GM12878 (cell line): ENCODE results near the gene SP3. TPM values are rescaled to one million over a fixed set of nuclear protein-coding genes. Genes with fewer than 3 reads are reported as not detected.

Experiments
- ATAC-seq: fragments of 200-7000 bp; cut with Tn5 transposase; 3 replicates; pipeline ENCODE4 v1.9.1; 2020; ENCODE audit warnings: mild to moderate bottlenecking, moderate library complexity
- BruUV-seq: library from RNA; stranded (reverse); fragments of 400-500 nt; replicated peaks from 2 replicates; lab custom pipeline; 2021; lab: Mats Ljungman, UMichigan
- CTCF ChIA-PET: fragments of 300-600 bp; sonication (Branson Sonifier 250); formaldehyde crosslinking; extraction: SDS; loops from one replicate; lab custom pipeline; 2021; ENCODE audit warnings: inconsistent platforms; lab: Yijun Ruan, JAX
- POLR2A ChIA-PET: fragments of 350-600 bp; formaldehyde crosslinking; extraction: SDS; loops from one replicate; lab custom pipeline; 2021; ENCODE audit warnings: inconsistent platforms; lab: Charles Lee
- RAD21 ChIA-PET: fragments of 300-600 bp; sonication (Branson Sonifier 250); formaldehyde crosslinking; loops from one replicate; lab custom pipeline; 2023; ENCODE audit warnings: antibody characterized with exemption; ENCODE audit not compliant: unreplicated experiment; lab: Charles Lee
- SMC1A ChIA-PET: fragments of 300-600 bp; sonication (Branson Sonifier 250); formaldehyde crosslinking; loops from one replicate; lab custom pipeline; 2023; ENCODE audit not compliant: unreplicated experiment, uncharacterized antibody; lab: Charles Lee
- DNase-seq: peaks from one replicate; pipeline ENCODE4 v3.0.0-alpha.2; 2011; ENCODE audit warnings: low read depth, low spot score
- FAIRE-seq: peaks from 3 replicates; lab custom pipeline; 2011; peaks lifted over from hg19 to GRCh38; lab: Jason Lieb, UNC
- H2AFZ ChIP-seq: 2 replicates; pipeline ENCODE4 v1.6.0; 2011; ENCODE audit warnings: low read depth, low read length, control low read depth; ENCODE audit not compliant: control insufficient read depth
- H3K27ac ChIP-seq: 2 replicates; pipeline ENCODE4 v1.5.1; 2011; ENCODE audit warnings: control low read depth; ENCODE audit not compliant: control insufficient read depth, insufficient read depth
- H3K27me3 ChIP-seq, 2 experiments: replicated peaks in 1 of 2; 2 replicates each; pipeline versions ENCODE4 v1.6.0 to v1.6.1; 2011; ENCODE audit warnings: low read length in 1 of 2; ENCODE audit not compliant: control insufficient read depth in 2 of 2, insufficient read depth in 2 of 2
- H3K36me3 ChIP-seq, 2 experiments: 2 replicates each; pipeline ENCODE4 v1.5.1; 2011; ENCODE audit warnings: low read length in 1 of 2; ENCODE audit not compliant: control insufficient read depth in 2 of 2, insufficient read depth in 2 of 2
- H3K4me1 ChIP-seq: 2 replicates; pipeline ENCODE4 v1.6.1; 2011; ENCODE audit warnings: mild to moderate bottlenecking, low read length, moderate library complexity, mixed read lengths; ENCODE audit not compliant: control insufficient read depth, insufficient read depth
- H3K4me2 ChIP-seq: 2 replicates; pipeline ENCODE4 v1.6.0; 2011; ENCODE audit warnings: control low read depth; ENCODE audit not compliant: control insufficient read depth, insufficient read depth
- H3K4me3 ChIP-seq: fragments of 200-600 bp; sonication (generic); 2 replicates; pipeline ENCODE4 v1.5.1; 2016
- H3K79me2 ChIP-seq: 2 replicates; pipeline ENCODE4 v1.6.0; 2011; ENCODE audit warnings: low read length; ENCODE audit not compliant: control insufficient read depth, insufficient read depth
- H3K9ac ChIP-seq: 2 replicates; pipeline ENCODE4 v1.8.0; 2011; ENCODE audit warnings: low read length, control low read depth, mixed read lengths; ENCODE audit not compliant: control insufficient read depth, insufficient read depth
- H3K9me3 ChIP-seq: replicated peaks from 3 replicates; pipeline ENCODE4 v1.5.1; 2011; ENCODE audit warnings: mild to moderate bottlenecking, low read length; ENCODE audit not compliant: control insufficient read depth, insufficient read depth
- H4K20me1 ChIP-seq: 2 replicates; pipeline ENCODE4 v1.6.0; 2011; ENCODE audit not compliant: control insufficient read depth, insufficient read depth
- CBX3 ChIP-seq: fragments of 200-600 bp; sonication (generic); IDR thresholded peaks from 2 replicates; pipeline ENCODE4 v1.6.1; 2016; ENCODE audit warnings: low read depth, borderline replicate concordance
- KDM1A ChIP-seq: fragments of 200-600 bp; sonication (generic); IDR thresholded peaks from 2 replicates; pipeline ENCODE4 v1.6.1; 2016; ENCODE audit warnings: borderline replicate concordance
- PAX5 ChIP-seq: IDR thresholded peaks from 2 replicates; pipeline ENCODE4 v1.6.1; 2011; ENCODE audit warnings: low read depth, low read length, borderline replicate concordance
- RUNX3 ChIP-seq: IDR thresholded peaks from 2 replicates; pipeline ENCODE4 v1.6.1; 2012; ENCODE audit warnings: low read length, inconsistent platforms
- STAT3 ChIP-seq: IDR thresholded peaks from 2 replicates; pipeline ENCODE4 v1.6.1; 2011; ENCODE audit warnings: low read depth, low read length, improper control_type of control experiment
- TCF12 ChIP-seq: IDR thresholded peaks from 2 replicates; pipeline ENCODE4 v1.6.1; 2011; ENCODE audit warnings: low read depth, mild to moderate bottlenecking, low read length
- USF2 ChIP-seq: IDR thresholded peaks from 2 replicates; pipeline ENCODE4 v1.6.1; 2011; ENCODE audit warnings: low read depth, low read length, improper control_type of control experiment, borderline replicate concordance
- WGBS: methylation state at CpG from one replicate; pipeline ENCODE4 v1.1.6; 2016; ENCODE audit warnings: low lambda C conversion rate; ENCODE audit not compliant: insufficient replicate concordance, insufficient coverage; ENCODE audit errors: missing lambda C conversion rate; 5-methylcytosine and 5-hydroxymethylcytosine counted together
- in situ Hi-C: fragments of 300-500 bp; cut with MboI; formaldehyde crosslinking; loops from 9 replicates; pipeline ENCODE4 v1.14.3; 2018; ENCODE audit warnings: mixed read lengths
- intact Hi-C: fragments of 100-400 bp; cut with micrococcal nuclease; formaldehyde crosslinking; loops from one replicate; pipeline ENCODE4 v1.14.2; 2022; ENCODE audit not compliant: unreplicated experiment
- polyA plus RNA-seq, 11 experiments: library from polyadenylated mRNA; depleted of rRNA in 4 of 11; unstranded in 6 of 11; stranded (reverse) in 5 of 11; fragments of >200 nt; fragmentation: Nextera tagmentation in 4 of 11; fragmentation: Illumina TruSeq in 1 of 11; extraction: Ambion mirVana in 4 of 11; extraction: Trizol in 1 of 11; gene quantifications; 1 replicate in 1 of 11; 2 replicates in 10 of 11; pipeline versions ENCODE4 v1.2.1 to v1.2.3, GENCODE V29; 2011 to 2016; ENCODE audit warnings: inconsistent platforms in 2 of 11, missing spikeins in 2 of 11, low read depth in 1 of 11
- total RNA-seq, 4 experiments: library from RNA; depleted of rRNA in 3 of 4; stranded (reverse); fragments of >200 nt in 3 of 4; fragmentation: Illumina TruSeq in 1 of 4; extraction: Trizol in 1 of 4; gene quantifications; 2 replicates each; pipeline versions ENCODE4 v1.2.1 to v1.2.3, GENCODE V29; 2013 to 2021
- TF ChIP-seq, protein P1 (sequence below): fragments of 450-650 bp; IDR thresholded peaks from 2 replicates; pipeline ENCODE4 v1.6.1; 2016; ENCODE audit warnings: mild to moderate bottlenecking
- TF ChIP-seq, protein P2 (sequence below): IDR thresholded peaks from 2 replicates; pipeline ENCODE4 v1.6.1; 2012; ENCODE audit warnings: mild to moderate bottlenecking, low read depth, low read length
- TF ChIP-seq, protein P3 (sequence below): IDR thresholded peaks from 2 replicates; pipeline ENCODE4 v1.6.1; 2011; ENCODE audit warnings: borderline replicate concordance, low read depth, mild to moderate bottlenecking, moderate library complexity, low read length; ENCODE audit not compliant: insufficient read depth, poor library complexity, severe bottlenecking

The SP3 gene
- total and polyA plus RNA-seq, 10 of the 15 experiments (the other 5 are each of a cell fraction or from before 2014, with no cell fraction given): 9.9 to 87.6 (median 52.4) TPM

- TF ChIP-seq USF2 (no peak), CBX3 (no peak)
These were observed 29.9 kb downstream of the SP3 start (continued) for GRCh38 chr2:173935305-173935704.

DNA sequence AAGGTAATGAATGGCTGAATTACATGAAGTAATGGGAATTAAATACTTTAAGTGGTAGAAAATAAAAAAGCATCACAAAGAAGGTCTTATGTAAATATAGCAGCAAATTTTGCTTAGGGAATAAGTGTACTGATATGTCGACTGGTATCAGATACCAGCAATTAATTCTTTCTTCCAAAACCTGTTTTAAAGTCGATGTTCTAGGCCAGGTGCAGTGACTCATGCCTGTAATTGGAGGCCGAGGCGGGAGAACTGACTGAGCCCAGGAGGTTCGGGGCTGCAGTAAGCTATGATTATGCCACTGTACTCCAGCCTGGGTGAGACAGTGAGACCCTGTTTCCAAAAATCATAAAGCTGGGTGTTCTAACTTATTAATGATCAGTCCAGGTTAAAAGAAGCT, 30.3 kb downstream of the SP3 start:
- Histone ChIP-seq H3K27ac (no peak overlapping the region), H3K79me2 (peaks cover 88% of the 10 kb centered on the region), H3K4me1 (peaks cover 4% of the 10 kb centered on the region), H3K9me3 (no peaks in the 10 kb centered on the region), H2AFZ (no peak overlapping the region), H3K4me3 (no peak overlapping the region), H3K4me2 (no peak overlapping the region), H4K20me1 (no peaks in the 10 kb centered on the region; the same call in 1 of the 2 replicates), H3K9ac (no peak overlapping the region), H3K27me3 (no peaks in the 10 kb centered on the region), H3K36me3 (peaks cover 0 to 8% of the 10 kb centered on the region in 2 experiments)
- WGBS: 88% methylated on average over 5 of the region's 5 CpGs
- ChIA-PET CTCF (interaction anchor here (1.0 to 1.3 kb wide), 2 partner anchors 22 to 44 kb away, joined by 3 read pairs; no protein-coding TSS in a partner anchor), RAD21 (interaction anchor here (0.6 kb wide), 1 partner anchor 17 kb away, joined by 3 read pairs; no protein-coding TSS in a partner anchor), POLR2A (no interaction called here), SMC1A (interaction anchor here (1.1 to 1.3 kb wide), 2 partner anchors 10 to 35 kb away, joined by 4 to 7 read pairs; no protein-coding TSS in a partner anchor)
- BruUV-seq: no TSS peak
- FAIRE-seq: no peak
- intact Hi-C loops: no loop called here
- ATAC-seq: no peak
- TF ChIP-seq KDM1A (no peak), STAT3 (no peak), TCF12 (no peak), RUNX3 (no peak), PAX5 (no peak)
- TF ChIP-seq, protein P1, sequence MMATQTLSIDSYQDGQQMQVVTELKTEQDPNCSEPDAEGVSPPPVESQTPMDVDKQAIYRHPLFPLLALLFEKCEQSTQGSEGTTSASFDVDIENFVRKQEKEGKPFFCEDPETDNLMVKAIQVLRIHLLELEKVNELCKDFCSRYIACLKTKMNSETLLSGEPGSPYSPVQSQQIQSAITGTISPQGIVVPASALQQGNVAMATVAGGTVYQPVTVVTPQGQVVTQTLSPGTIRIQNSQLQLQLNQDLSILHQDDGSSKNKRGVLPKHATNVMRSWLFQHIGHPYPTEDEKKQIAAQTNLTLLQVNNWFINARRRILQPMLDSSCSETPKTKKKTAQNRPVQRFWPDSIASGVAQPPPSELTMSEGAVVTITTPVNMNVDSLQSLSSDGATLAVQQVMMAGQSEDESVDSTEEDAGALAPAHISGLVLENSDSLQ: no peak
- TF ChIP-seq, protein P2, sequence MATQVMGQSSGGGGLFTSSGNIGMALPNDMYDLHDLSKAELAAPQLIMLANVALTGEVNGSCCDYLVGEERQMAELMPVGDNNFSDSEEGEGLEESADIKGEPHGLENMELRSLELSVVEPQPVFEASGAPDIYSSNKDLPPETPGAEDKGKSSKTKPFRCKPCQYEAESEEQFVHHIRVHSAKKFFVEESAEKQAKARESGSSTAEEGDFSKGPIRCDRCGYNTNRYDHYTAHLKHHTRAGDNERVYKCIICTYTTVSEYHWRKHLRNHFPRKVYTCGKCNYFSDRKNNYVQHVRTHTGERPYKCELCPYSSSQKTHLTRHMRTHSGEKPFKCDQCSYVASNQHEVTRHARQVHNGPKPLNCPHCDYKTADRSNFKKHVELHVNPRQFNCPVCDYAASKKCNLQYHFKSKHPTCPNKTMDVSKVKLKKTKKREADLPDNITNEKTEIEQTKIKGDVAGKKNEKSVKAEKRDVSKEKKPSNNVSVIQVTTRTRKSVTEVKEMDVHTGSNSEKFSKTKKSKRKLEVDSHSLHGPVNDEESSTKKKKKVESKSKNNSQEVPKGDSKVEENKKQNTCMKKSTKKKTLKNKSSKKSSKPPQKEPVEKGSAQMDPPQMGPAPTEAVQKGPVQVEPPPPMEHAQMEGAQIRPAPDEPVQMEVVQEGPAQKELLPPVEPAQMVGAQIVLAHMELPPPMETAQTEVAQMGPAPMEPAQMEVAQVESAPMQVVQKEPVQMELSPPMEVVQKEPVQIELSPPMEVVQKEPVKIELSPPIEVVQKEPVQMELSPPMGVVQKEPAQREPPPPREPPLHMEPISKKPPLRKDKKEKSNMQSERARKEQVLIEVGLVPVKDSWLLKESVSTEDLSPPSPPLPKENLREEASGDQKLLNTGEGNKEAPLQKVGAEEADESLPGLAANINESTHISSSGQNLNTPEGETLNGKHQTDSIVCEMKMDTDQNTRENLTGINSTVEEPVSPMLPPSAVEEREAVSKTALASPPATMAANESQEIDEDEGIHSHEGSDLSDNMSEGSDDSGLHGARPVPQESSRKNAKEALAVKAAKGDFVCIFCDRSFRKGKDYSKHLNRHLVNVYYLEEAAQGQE: no peak
- TF ChIP-seq, protein P3, sequence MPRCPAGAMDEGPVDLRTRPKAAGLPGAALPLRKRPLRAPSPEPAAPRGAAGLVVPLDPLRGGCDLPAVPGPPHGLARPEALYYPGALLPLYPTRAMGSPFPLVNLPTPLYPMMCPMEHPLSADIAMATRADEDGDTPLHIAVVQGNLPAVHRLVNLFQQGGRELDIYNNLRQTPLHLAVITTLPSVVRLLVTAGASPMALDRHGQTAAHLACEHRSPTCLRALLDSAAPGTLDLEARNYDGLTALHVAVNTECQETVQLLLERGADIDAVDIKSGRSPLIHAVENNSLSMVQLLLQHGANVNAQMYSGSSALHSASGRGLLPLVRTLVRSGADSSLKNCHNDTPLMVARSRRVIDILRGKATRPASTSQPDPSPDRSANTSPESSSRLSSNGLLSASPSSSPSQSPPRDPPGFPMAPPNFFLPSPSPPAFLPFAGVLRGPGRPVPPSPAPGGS: no peak
- in situ Hi-C loops: no loop called here
- no peak for DNase-seq
